Measurements from ENCODE around the gene WASF2.
A peak's percentile ranks its signal among the peaks of the same experiment; 100 is the strongest.
"Not testable (repeated sequence)": the region's sequence is repeated elsewhere in the genome, so short reads cannot be mapped to it uniquely, and the experiment has no call there.

The WASF2 gene

GRCh38 chr1:27391511-27392095, 98.4 kb downstream of the WASF2 start:
- DNase-seq (ENCODE audit: low read depth): no peak
- TF ChIP-seq CTCF (IDR thresholded peaks at IDR 0.05; ENCODE audit: control insufficient read depth, extremely low read depth, insufficient read depth): no peak
- H3K4me3 ChIP-seq (ENCODE audit: low read depth, low read length): no peak overlapping the region; the same call in 1 of the 2 replicates

DNA sequence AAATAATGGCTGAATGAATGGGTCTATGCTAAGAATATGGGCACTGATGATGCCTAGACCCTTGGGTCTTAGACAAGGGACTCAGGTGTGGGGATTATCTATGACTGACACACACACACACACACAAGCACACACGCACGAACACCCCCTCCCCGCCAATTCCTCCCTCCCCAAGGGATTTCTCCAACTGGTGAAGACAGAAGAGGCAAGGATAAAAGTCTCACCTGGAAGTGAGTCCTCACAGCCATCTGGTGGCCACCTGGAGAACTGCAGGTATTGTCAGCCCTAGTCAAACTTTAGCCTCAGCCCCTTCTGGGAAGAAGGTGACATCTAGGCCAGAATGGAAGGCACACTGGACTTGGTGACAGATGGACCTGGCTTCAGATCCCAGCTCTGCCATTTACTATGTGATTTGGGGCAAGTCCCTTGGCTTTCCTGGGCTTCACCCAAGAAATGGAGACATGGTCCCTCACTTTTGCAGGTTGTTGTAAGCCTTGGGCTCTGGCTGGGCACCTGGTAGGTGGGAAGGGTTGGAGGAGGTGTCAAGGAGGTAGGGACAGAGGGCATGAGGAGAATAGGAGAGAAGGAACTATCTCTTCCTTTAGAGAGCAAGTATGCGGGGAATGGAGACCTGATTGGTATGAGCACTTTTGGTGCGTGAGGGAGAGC, 101.5 kb downstream of the WASF2 start:
- DNase-seq (ENCODE audit: low read depth): no peak
- no peak overlapping the region for H3K4me3 ChIP-seq (ENCODE audit: low read depth, low read length)
- TF ChIP-seq CTCF (IDR thresholded peaks at IDR 0.05; ENCODE audit: control insufficient read depth, extremely low read depth, insufficient read depth): peak; percentile 85

DNA sequence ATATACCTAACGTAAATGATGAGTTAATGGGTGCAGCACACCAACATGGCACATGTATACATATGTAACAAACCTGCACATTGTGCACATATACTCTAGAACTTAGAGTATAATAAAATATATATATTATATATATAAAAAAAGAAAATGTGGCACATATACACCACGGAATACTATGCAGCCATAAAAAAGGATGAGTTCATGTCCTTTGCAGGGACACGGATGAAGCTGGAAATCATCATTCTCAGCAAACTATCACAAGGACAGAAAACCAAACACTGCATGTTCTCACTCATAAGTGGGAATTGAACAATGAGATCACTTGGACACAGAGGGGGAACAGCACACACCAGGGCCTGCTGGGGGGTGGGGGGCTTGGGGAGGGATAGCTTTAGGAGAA, 105.2 kb downstream of the WASF2 start:
- not testable (repeated sequence) for H3K4me3 ChIP-seq (ENCODE audit: low read depth, low read length); DNase-seq (ENCODE audit: low read depth)

DNA sequence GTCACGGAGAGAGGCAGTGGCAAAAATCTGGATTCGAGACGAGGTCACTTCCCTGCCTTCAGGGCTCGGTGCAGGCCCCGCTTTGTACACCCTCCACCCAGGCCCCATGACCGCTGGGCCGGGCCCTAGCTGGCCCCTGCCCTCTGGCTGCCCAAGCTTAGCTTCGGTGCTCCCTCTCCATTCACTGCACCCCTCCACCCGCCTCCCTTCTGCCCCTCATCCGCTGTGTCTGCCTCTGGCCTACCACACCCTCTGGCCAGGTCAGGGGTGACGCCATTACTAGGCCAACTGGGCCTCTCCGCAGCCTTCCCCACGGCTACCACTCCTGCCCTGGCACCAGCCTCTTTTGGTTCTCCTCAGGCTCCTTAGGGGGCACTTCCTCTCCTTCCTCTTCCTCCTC, 106.3 kb downstream of the WASF2 start:
- no peak for DNase-seq (ENCODE audit: low read depth)
- no peak overlapping the region for H3K4me3 ChIP-seq (ENCODE audit: low read depth, low read length)
- no peak for TF ChIP-seq CTCF (IDR thresholded peaks at IDR 0.05; ENCODE audit: control insufficient read depth, extremely low read depth, insufficient read depth)

DNA sequence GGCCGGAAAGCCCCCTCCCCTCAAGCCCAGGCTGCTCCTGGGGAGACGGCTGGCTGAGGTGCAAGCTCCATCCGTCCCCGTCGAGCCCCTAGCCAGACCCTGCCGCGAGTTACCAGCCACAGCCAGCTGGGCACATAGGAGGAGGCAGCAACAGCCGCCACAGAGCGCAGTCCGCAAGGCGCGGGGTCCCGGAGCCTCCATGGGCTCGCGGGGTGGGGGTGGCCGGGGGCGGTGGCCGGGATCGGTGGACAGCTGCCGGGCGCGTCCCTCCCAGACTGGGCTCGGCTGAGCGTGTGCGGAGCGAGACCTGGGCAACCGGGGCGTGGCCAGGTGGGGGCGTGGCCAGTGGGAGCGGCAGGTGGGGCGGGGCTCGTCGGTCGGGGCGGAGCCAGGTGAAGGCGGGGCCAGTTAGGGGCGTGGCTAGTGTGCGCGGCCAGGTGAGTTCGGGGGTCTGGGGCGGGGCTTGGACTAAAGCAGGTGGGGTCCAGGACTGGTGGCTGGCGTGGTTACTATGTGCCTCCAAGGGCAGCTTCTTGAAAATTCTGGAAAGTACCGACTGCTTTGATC, 106.8 kb downstream of the WASF2 start, which contains the start of gene CD164L2:
Gene CD164L2, minus strand, starts transcription at position 295 of the 567 bp plus-strand sequence. Its CDS starts 94 bp downstream, at position 201.
- H3K4me3 ChIP-seq (ENCODE audit: low read depth, low read length): peak within 1 kb of the TSS; percentile 51
- no peak for TF ChIP-seq CTCF (IDR thresholded peaks at IDR 0.05; ENCODE audit: control insufficient read depth, extremely low read depth, insufficient read depth)
- DNase-seq (ENCODE audit: low read depth): no peak

DNA sequence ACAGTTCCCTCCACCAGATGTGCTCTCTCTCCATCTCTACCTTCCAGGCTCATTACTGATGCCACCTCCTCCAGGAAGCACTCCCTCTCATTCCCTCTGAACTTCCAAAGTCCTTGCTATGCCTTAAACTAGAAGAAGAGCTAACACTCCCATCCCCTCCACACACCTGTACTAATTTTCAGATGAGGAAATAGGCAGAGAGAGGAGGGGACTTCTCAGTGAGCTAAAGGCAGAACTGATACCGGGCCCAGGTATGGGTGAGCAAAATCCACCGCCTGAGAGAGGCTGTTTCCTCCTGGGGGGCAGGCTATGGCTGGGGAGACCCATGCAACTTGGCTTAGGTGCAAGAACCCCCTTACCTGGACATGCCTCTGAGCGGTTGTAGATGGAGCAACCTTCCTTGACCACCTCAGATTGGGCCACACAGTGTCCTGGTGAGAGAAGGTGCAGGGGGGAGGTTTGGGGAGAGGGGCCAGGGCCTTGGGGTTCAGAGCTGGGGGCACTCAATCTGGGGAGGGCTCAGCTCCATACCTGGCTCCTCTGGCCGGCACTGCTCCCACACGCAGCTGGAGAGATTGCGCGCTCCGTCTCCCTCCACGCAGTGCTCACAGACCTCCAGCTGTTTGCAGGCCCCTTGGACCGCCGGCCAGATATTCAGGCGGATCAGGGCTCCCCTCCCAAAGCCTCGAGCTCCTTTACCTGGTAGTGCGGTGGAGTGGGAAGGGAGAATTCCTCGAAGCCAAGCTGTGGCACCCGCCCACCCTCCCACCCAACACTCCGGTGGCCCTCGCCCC, 107.8 kb downstream of the WASF2 start:
- no peak overlapping the region for H3K4me3 ChIP-seq (ENCODE audit: low read depth, low read length)
- TF ChIP-seq CTCF (IDR thresholded peaks at IDR 0.05; ENCODE audit: control insufficient read depth, extremely low read depth, insufficient read depth): no peak
- DNase-seq (ENCODE audit: low read depth): no peak

All from LNCaP clone FGC (cell line).